Subcutaneous adipose tissue (tissue), 4 donors: ENCODE measurements around the gene KHK. TPM values are rescaled to one million over a fixed set of nuclear protein-coding genes. Genes with fewer than 3 reads are reported as not detected.

Experiments used
- total RNA-seq, 4 donors: library from RNA; depleted of rRNA; stranded (reverse); fragments of >200 nt; gene quantifications; one replicate each; pipeline ENCODE4 v1.1.0, GENCODE V29; 2016
- TF ChIP-seq, protein P1 (sequence below): fragments of 450-650 bp; IDR thresholded peaks from one replicate; pipeline ENCODE4 v1.5.1; 2016; ENCODE audit warnings: low read depth, mild to moderate bottlenecking, control low read depth, antibody characterized with exemption, moderate library complexity

Gene KHK
- total RNA-seq, 4 donors from 2014 or later, result 1.1 to 2.9 (median 1.4) TPM

DNA sequence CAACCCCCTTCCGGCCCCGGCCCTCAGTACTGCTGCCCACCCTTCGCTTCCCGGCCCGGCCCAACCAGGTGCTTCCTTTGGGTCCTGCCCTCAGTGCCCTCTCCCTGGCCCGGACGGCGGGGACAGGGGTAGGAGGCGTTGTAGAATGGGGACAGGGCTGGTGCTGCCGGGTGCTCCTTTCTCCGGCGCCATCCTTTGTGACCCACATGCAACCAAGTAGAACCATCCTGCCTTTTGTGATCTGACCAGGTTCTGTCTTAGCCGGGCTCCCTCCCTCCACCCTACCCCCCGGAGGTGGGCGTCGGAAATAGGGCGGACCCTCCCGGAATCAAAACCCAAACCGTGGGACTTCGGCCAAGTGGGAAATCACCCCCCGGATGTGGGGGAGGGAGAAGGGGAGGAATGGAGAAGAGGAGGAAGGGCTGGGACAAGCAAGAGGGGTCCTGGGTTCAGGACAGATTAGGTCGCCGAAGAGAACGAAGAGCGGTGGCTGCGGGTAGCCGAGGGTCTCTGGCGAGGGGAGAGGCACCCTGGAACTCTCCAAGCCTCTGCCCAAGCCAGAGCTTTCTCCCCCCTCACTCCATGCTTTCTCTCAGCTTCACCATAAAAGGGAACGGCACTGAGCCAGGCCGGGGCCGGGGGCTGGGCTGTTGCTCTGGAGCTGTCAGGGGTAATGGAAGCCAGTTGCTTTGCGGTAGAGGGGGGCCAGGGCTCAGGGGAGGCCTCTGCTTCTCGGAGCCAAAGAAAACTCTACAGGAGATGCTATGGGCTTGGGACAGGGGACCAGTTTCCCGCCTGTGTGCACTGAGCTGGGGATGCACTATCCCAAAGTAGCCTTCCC, 14.4 kb upstream of the KHK start:
- TF ChIP-seq, protein P1, sequence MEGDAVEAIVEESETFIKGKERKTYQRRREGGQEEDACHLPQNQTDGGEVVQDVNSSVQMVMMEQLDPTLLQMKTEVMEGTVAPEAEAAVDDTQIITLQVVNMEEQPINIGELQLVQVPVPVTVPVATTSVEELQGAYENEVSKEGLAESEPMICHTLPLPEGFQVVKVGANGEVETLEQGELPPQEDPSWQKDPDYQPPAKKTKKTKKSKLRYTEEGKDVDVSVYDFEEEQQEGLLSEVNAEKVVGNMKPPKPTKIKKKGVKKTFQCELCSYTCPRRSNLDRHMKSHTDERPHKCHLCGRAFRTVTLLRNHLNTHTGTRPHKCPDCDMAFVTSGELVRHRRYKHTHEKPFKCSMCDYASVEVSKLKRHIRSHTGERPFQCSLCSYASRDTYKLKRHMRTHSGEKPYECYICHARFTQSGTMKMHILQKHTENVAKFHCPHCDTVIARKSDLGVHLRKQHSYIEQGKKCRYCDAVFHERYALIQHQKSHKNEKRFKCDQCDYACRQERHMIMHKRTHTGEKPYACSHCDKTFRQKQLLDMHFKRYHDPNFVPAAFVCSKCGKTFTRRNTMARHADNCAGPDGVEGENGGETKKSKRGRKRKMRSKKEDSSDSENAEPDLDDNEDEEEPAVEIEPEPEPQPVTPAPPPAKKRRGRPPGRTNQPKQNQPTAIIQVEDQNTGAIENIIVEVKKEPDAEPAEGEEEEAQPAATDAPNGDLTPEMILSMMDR, result no peak

DNA sequence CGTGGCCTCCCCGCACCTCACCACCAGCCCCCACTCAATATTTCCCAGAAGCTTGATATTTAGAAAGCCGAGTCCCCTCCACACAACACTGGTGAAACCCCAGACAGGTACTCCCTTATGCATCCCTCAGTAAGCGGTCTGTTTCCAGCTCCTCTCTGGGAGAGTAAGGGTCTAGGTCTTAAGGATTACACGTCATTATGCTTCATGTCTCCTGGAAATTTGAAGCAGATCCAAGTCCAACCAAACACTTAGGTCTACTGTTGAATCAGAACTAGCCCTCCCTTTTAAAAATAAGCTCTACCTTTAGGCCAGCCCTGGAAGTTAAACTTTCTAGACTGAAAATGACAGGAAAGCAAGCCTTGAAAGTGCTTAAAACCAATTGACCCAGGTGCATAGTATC, 13.7 kb upstream of the KHK start:
- TF ChIP-seq, protein P1, result no peak

DNA sequence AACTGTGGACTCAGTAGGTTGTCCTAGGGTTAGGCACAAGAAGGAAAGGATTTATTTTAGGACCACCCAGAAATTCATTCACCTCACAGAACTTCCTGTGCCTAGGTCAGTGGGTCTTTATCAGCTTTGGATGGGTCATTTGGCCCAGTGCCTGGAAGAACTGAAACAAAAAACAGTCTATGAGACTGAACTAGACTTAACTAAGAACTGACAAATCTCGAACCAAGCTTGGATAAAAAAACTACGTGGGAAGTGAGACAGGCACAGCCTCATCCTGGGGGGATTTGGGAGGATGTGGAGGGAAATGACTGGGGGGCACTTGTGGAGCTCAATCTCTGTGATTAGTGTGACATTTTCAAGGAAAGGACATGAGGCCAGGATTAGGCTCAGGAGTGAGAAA, 12.8 kb upstream of the KHK start:
- TF ChIP-seq, protein P1, result no peak

GRCh38 chr2:27074738-27075565, 11.6 kb upstream of the KHK start:
- TF ChIP-seq, protein P1, result no peak

DNA sequence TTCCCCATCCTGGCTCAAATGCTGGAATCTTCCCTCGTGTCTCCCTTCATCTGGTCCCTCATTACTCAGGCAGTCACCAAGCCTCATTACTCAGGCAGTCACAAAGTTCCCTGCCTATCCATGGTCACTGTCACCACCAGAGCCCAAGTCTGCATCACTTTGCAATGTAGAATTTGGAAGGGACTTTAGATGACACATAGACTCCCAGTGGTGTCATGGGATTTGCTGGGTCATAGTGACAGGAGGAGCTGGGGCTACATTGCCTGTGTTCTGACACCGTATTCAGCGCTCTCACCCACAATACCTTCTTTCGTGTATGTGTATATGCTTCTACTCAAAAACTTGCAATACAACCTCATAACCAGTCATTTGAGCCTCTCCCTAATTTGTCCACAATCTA, 10.2 kb upstream of the KHK start:
- TF ChIP-seq, protein P1, result no peak

- TF ChIP-seq, protein P1, result no peak
Measured at GRCh38 chr2:27077231-27077630, 9.3 kb upstream of the KHK start.
